Glutamatergic neuron (in vitro differentiated cells): Measurements from ENCODE around the gene N4BP3. TPM values are rescaled to one million over a fixed set of nuclear protein-coding genes. Genes with fewer than 3 reads are reported as not detected.
"Not testable (repeated sequence)": the region's sequence is repeated elsewhere in the genome, so short reads cannot be mapped to it uniquely, and the experiment has no call there.

ENCODE experiments used
- DNase-seq: peaks from one replicate; pipeline ENCODE4 v3.0.0; 2022
- H3K27ac Mint-ChIP-seq: one replicate; pipeline ENCODE4 v1.8.0; 2020; ENCODE audit warnings: mild to moderate bottlenecking, mixed read lengths, inconsistent platforms; ENCODE audit not compliant: unreplicated experiment
- H3K27me3 Mint-ChIP-seq: one replicate; pipeline ENCODE4 v1.8.0; 2020; ENCODE audit warnings: mild to moderate bottlenecking, moderate library complexity, mixed read lengths, inconsistent platforms; ENCODE audit not compliant: unreplicated experiment
- H3K36me3 Mint-ChIP-seq: one replicate; pipeline ENCODE4 v1.8.0; 2020; ENCODE audit warnings: mild to moderate bottlenecking, mixed read lengths, inconsistent platforms; ENCODE audit not compliant: unreplicated experiment
- H3K4me1 Mint-ChIP-seq: one replicate; pipeline ENCODE4 v1.8.0; 2020; ENCODE audit warnings: mild to moderate bottlenecking, low read depth, mixed read lengths, inconsistent platforms; ENCODE audit not compliant: unreplicated experiment
- H3K4me3 Mint-ChIP-seq: one replicate; pipeline ENCODE4 v1.8.0; 2020; ENCODE audit warnings: mild to moderate bottlenecking, mixed read lengths, inconsistent platforms; ENCODE audit not compliant: unreplicated experiment
- H3K9me3 Mint-ChIP-seq: one replicate; pipeline ENCODE4 v1.8.0; 2020; ENCODE audit warnings: mild to moderate bottlenecking, moderate library complexity, mixed read lengths, inconsistent platforms; ENCODE audit not compliant: unreplicated experiment
- CTCF ChIP-seq: fragments of 200-600 bp; sonication (generic); IDR thresholded peaks from one replicate; pipeline ENCODE4 v1.5.0; 2021; ENCODE audit not compliant: partially characterized antibody, unreplicated experiment
- total RNA-seq: library from RNA; stranded (reverse); fragmentation: NEBNext Ultra II Directional; extraction: Animal tissue kit (Norgen Biotek cat#: 25700); gene quantifications from one replicate; pipeline ENCODE4 v1.2.1, GENCODE V29; 2021; ENCODE audit not compliant: unreplicated experiment

N4BP3 gene
- total RNA-seq, 1 donor from 2014 or later = 2.2 TPM

DNA sequence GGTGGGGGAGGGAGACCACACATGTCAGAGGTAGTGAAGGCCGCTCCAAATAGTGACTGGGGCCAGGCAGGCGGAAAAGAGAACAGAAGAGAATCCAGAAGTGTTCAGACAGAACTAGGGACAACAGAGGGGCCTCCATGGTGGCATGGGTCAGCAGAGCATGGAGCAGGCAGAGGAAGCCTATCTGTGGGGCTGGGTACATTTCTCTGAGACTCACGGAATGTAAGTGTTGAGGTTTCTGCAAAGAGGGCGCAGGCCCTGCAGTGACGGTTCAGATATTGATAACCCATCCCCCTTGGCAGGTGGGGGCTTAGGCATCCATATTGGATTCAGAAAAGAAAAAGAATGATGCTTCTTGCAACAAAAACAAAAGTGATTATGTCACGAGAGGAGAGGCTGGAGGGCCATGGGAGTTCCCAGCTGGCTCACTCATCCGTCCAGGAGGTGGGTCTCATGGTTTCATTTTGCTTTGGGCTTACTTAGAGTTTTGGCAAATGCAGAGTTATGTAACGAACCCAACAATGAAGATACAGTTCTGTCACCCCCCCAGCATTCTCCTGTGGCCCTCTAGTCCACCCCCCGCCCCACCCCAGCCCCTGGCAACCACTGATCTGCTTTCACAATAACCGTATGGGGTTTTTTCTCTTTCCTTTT, 12.0 kb downstream of the N4BP3 start:
- Mint-ChIP-seq H3K27ac (no peak overlapping the region), H3K4me1 (no peaks in the 10 kb centered on the region), H3K9me3 (peaks cover 3% of the 10 kb centered on the region), H3K4me3 (no peak overlapping the region), H3K36me3 (no peaks in the 10 kb centered on the region), H3K27me3 (peaks cover 3% of the 10 kb centered on the region)
- DNase-seq = no peak
- TF ChIP-seq CTCF = no peak

DNA sequence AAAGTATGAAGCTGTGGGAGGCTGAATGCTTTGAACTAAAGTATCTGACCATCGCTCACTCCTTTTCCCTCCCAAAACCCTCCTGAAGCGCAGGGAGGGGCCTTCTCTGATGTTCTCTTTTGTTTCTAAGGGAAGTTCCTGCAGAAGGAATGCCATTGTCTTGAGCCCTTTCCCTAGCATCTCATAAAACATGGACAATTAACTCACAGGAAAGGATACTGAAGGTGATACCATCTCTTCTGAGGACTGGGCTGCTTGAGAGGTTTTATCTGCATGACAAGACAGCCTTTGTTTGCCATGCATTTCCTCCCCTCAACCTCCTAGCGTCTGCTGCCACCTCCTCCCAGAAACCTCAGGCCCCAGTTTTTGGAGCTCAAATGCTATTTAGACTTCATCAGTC, 13.2 kb downstream of the N4BP3 start:
- H3K36me3 Mint-ChIP-seq = no peaks in the 10 kb centered on the region
- DNase-seq = no peak
- TF ChIP-seq CTCF = no peak
- H3K4me3 Mint-ChIP-seq = no peak overlapping the region
- H3K4me1 Mint-ChIP-seq = peaks cover 1% of the 10 kb centered on the region
- H3K27me3 Mint-ChIP-seq = peaks cover 3% of the 10 kb centered on the region
- peaks cover 4% of the 10 kb centered on the region for H3K9me3 Mint-ChIP-seq
- no peak overlapping the region for H3K27ac Mint-ChIP-seq

DNA sequence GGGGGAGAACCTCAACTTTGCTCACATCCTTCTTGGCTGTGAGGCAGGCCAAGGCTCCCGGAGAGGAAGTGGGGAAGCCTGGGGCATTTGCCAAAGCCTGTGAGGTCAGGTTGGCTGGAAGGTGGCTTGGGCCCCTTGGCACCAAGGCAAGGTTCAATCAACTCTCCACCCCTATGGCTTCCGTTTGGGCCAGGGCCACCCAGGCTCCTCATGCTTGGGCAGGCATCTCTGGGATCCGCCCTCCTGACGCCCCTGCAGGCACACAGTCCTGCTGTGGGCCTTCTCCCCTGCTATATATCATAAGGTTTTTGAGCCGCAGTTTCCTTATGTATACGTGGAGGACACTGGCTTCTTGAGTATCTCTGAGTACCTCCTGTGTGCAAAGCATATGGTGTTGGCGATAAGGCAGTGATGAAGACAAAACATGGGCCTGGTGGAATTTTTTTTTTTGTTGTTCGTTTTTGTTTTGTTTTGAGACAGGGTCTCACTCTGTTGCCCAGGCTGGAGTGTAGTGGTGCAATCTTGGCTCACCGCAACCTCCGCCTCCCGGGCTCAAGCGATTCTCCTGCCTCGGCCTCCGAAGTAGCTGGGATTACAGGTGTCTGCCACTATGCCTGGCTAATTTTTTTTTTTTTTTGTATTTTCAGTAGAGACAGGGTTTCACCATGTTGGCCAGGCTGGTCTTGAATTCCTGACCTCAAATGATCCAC, 14.1 kb downstream of the N4BP3 start:
- not testable (repeated sequence) for H3K27ac Mint-ChIP-seq, DNase-seq, H3K4me3 Mint-ChIP-seq, H3K9me3 Mint-ChIP-seq, H3K4me1 Mint-ChIP-seq, H3K27me3 Mint-ChIP-seq, H3K36me3 Mint-ChIP-seq

- Mint-ChIP-seq H3K36me3 (no peaks in the 10 kb centered on the region), H3K27me3 (peaks cover 3% of the 10 kb centered on the region), H3K9me3 (peaks cover 6% of the 10 kb centered on the region), H3K4me1 (peaks cover 4% of the 10 kb centered on the region), H3K27ac (no peak overlapping the region), H3K4me3 (peak overlapping the region; percentile 15)
- no peak for TF ChIP-seq CTCF
- no peak for DNase-seq
These were observed 16.0 kb downstream of the N4BP3 start for GRCh38 chr5:178129296-178129695.

- not testable (repeated sequence) for H3K36me3 Mint-ChIP-seq, H3K4me1 Mint-ChIP-seq, H3K9me3 Mint-ChIP-seq, H3K27me3 Mint-ChIP-seq, DNase-seq
- Mint-ChIP-seq H3K4me3 (peak overlapping the region; percentile 85), H3K27ac (peak overlapping the region; percentile 81)
These were observed 16.9 kb downstream of the N4BP3 start for GRCh38 chr5:178130234-178130575.
